AG10803 (cell line): ENCODE data around the gene DAPK1.

ENCODE experiments used
- DNase-seq: peaks from one replicate; pipeline ENCODE4 v3.0.0; 2010; ENCODE audit warnings: low read depth
- H3K4me3 ChIP-seq: 2 replicates; pipeline ENCODE4 v1.5.1; 2011; ENCODE audit warnings: mild to moderate bottlenecking, low read length, control low read depth
- CTCF ChIP-seq: conservative IDR thresholded peaks from 2 replicates; pipeline ENCODE4 v1.5.1; 2011; ENCODE audit warnings: mild to moderate bottlenecking, low read length, control low read depth, inconsistent platforms

Gene DAPK1

GRCh38 chr9:87722393-87723088, 224.9 kb downstream of the DAPK1 start:
- DNase-seq = no peak
- TF ChIP-seq CTCF = no peak
- no peak overlapping the region for H3K4me3 ChIP-seq

- H3K4me3 ChIP-seq = peak overlapping the region; percentile 94
- no peak for TF ChIP-seq CTCF
- peak; percentile 44 for DNase-seq
Observed at GRCh38 chr9:87725356-87725899, 227.8 kb downstream of the DAPK1 start.

GRCh38 chr9:87725900-87726709, 228.4 kb downstream of the DAPK1 start, which contains the start of gene CTSL:
Gene CTSL, plus strand, starts transcription at chr9:87726119. Its CDS starts 1,485 bp downstream, at chr9:87727604.
- TF ChIP-seq CTCF = peak; percentile 24
- H3K4me3 ChIP-seq = peak within 1 kb of the TSS; percentile 94
- DNase-seq = peak; percentile 90

GRCh38 chr9:87729246-87729645, 231.6 kb downstream of the DAPK1 start:
- no peak for TF ChIP-seq CTCF
- no peak for DNase-seq
- H3K4me3 ChIP-seq = no peak overlapping the region

- no peak for DNase-seq
- no peak for TF ChIP-seq CTCF
- no peak overlapping the region for H3K4me3 ChIP-seq
Observed at GRCh38 chr9:87731321-87731720, 233.7 kb downstream of the DAPK1 start.

GRCh38 chr9:87732344-87732743, 234.7 kb downstream of the DAPK1 start:
- no peak for DNase-seq

More at GRCh38 chr9:87732344-87732743, 234.7 kb downstream of the DAPK1 start:
- no peak overlapping the region for H3K4me3 ChIP-seq
- TF ChIP-seq CTCF = no peak
